DOHH2 (cell line): ENCODE results near the gene ELP4.

Source experiments
- H3F3A ChIP-seq: fragments of 200-600 bp; sonication (generic), shearing (Covaris generic); 2 replicates; pipeline ENCODE4 v1.6.0; 2016; ENCODE audit warnings: antibody characterized with exemption, mild to moderate bottlenecking; ENCODE audit not compliant: control insufficient read depth, insufficient read depth
- H3K27ac ChIP-seq: fragments of 200-600 bp; sonication (generic); 2 replicates; pipeline ENCODE4 v1.5.1; 2014; ENCODE audit warnings: low read depth, mild to moderate bottlenecking, low read length, moderate library complexity
- H3K27me3 ChIP-seq: fragments of 200-600 bp; sonication (generic); 2 replicates; pipeline ENCODE4 v1.6.1; 2014; ENCODE audit warnings: mild to moderate bottlenecking, low read length, mixed read lengths; ENCODE audit not compliant: control insufficient read depth
- H3K36me3 ChIP-seq: fragments of 200-600 bp; sonication (generic); 2 replicates; pipeline ENCODE4 v1.6.1; 2014; ENCODE audit warnings: mild to moderate bottlenecking, low read length, moderate library complexity, mixed read lengths; ENCODE audit not compliant: control insufficient read depth
- H3K4me1 ChIP-seq: fragments of 200-600 bp; sonication (generic); 2 replicates; pipeline ENCODE4 v1.6.1; 2014; ENCODE audit warnings: mild to moderate bottlenecking, low read length, mixed read lengths; ENCODE audit not compliant: control insufficient read depth
- H3K4me2 ChIP-seq: fragments of 200-600 bp; sonication (generic); 2 replicates; pipeline ENCODE4 v1.6.0; 2014; ENCODE audit warnings: mild to moderate bottlenecking, low read length, moderate library complexity
- H3K4me3 ChIP-seq: fragments of 200-600 bp; sonication (generic); 2 replicates; pipeline ENCODE4 v1.5.1; 2014; ENCODE audit warnings: mild to moderate bottlenecking, low read length, mixed read lengths
- H3K79me2 ChIP-seq: fragments of 200-600 bp; sonication (generic); 2 replicates; pipeline ENCODE4 v1.6.1; 2014; ENCODE audit warnings: mild to moderate bottlenecking, low read length, mixed read lengths; ENCODE audit not compliant: control insufficient read depth
- H3K9me2 ChIP-seq: fragments of 200-600 bp; sonication (generic); replicated peaks from 2 replicates; pipeline ENCODE4 v1.6.1; 2014; ENCODE audit warnings: mild to moderate bottlenecking, low read length, mixed read lengths; ENCODE audit not compliant: control insufficient read depth
- H3K9me3 ChIP-seq: fragments of 200-600 bp; sonication (generic); 2 replicates; pipeline ENCODE4 v1.6.1; 2014; ENCODE audit warnings: antibody characterized with exemption, low read length, mixed read lengths; ENCODE audit not compliant: control insufficient read depth, insufficient read depth
- H4K20me1 ChIP-seq: fragments of 200-600 bp; sonication (generic); 2 replicates; pipeline ENCODE4 v1.6.0; 2014; ENCODE audit warnings: low read depth, mild to moderate bottlenecking, antibody characterized with exemption, low read length, moderate library complexity; ENCODE audit not compliant: control insufficient read depth, insufficient read depth
- CTCF ChIP-seq: fragments of 200-600 bp; sonication (generic); IDR thresholded peaks from one replicate; pipeline ENCODE4 v1.5.1; 2014; ENCODE audit warnings: antibody characterized with exemption, mild to moderate bottlenecking, low read depth, low read length; ENCODE audit not compliant: poor library complexity, severe bottlenecking
- EZH2phosphoT487 ChIP-seq: fragments of 200-600 bp; sonication (generic); IDR thresholded peaks from 2 replicates; pipeline ENCODE4 v1.6.1; 2017; ENCODE audit warnings: borderline replicate concordance, mild to moderate bottlenecking, antibody characterized with exemption, low read length, moderate library complexity, mixed read lengths

Gene ELP4

DNA sequence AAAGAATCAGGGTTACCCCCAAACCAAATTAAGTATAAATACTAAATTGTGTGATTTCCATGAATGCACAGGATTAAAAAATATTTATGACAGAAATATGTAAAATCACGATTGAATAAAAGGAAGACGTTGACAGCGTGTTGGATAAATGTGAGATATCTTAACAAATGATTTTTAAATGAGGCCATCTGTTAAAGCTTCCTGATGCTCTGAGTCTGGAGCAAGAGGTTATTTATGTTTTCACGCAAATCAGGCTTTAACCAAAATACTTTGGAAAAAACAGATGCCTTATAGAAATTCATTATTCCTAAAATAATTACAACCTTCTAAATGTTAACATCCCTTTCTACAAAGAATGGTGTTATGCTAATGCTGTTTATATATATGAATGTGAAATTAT is 178.3 kb downstream of the ELP4 start:
- H4K20me1 ChIP-seq: no peaks in the 10 kb centered on the region
- H3K9me3 ChIP-seq: no peaks in the 10 kb centered on the region
- no peaks in the 10 kb centered on the region for H3K27me3 ChIP-seq
- H3K79me2 ChIP-seq: no peaks in the 10 kb centered on the region
- no peak overlapping the region for H3K4me3 ChIP-seq
- H3K9me2 ChIP-seq: no peaks in the 10 kb centered on the region
- no peaks in the 10 kb centered on the region for H3K4me1 ChIP-seq
- TF ChIP-seq CTCF: no peak
- no peaks in the 10 kb centered on the region for H3F3A ChIP-seq
- no peak overlapping the region for H3K27ac ChIP-seq
- H3K36me3 ChIP-seq: no peaks in the 10 kb centered on the region
- no peak overlapping the region for H3K4me2 ChIP-seq

DNA sequence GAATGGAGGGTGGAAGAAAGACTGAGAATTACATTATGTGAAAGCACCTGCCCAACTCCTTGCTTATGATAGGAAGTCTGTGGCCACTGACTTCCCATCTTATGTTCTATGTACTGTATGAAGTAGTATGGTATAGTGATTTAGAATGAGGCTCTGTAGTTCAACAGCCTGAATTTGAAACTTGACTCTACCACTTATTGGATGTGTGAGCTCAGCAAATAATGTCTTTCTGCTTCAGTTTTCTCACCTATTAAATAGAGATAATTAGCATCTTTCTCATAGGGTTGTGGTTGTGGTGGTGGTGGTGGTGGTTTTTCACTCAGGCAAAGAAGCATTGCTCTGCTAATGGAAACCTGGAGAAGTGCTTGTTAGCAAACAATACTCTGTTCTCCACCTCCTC is 180.0 kb downstream of the ELP4 start:
- TF ChIP-seq CTCF: no peak
- no peak for TF ChIP-seq EZH2phosphoT487
- Histone ChIP-seq H3K9me2 (no peaks in the 10 kb centered on the region), H3K27ac (no peak overlapping the region), H3F3A (no peaks in the 10 kb centered on the region), H3K36me3 (no peaks in the 10 kb centered on the region), H3K4me3 (no peak overlapping the region), H3K4me1 (no peaks in the 10 kb centered on the region), H3K9me3 (no peaks in the 10 kb centered on the region), H3K27me3 (no peaks in the 10 kb centered on the region), H4K20me1 (no peaks in the 10 kb centered on the region), H3K79me2 (no peaks in the 10 kb centered on the region), H3K4me2 (no peak overlapping the region)

- no peaks in the 10 kb centered on the region for H3K79me2 ChIP-seq
- no peaks in the 10 kb centered on the region for H3K9me3 ChIP-seq
- H3K27me3 ChIP-seq: no peaks in the 10 kb centered on the region
- H3K4me3 ChIP-seq: no peak overlapping the region
- no peaks in the 10 kb centered on the region for H3F3A ChIP-seq
- H3K4me2 ChIP-seq: no peak overlapping the region
- H4K20me1 ChIP-seq: no peaks in the 10 kb centered on the region
- no peaks in the 10 kb centered on the region for H3K36me3 ChIP-seq
- H3K27ac ChIP-seq: no peak overlapping the region
- no peaks in the 10 kb centered on the region for H3K4me1 ChIP-seq
- H3K9me2 ChIP-seq: no peaks in the 10 kb centered on the region
- TF ChIP-seq CTCF: no peak
- no peak for TF ChIP-seq EZH2phosphoT487
These were observed 180.5 kb downstream of the ELP4 start for GRCh38 chr11:31690041-31690440.

- Histone ChIP-seq H3K79me2 (no peaks in the 10 kb centered on the region), H3K27me3 (no peaks in the 10 kb centered on the region), H3K9me3 (no peaks in the 10 kb centered on the region), H3K4me3 (no peak overlapping the region), H3K36me3 (no peaks in the 10 kb centered on the region), H3F3A (no peaks in the 10 kb centered on the region), H3K4me1 (no peaks in the 10 kb centered on the region), H3K9me2 (no peaks in the 10 kb centered on the region), H4K20me1 (no peaks in the 10 kb centered on the region), H3K27ac (no peak overlapping the region), H3K4me2 (no peak overlapping the region)
- TF ChIP-seq CTCF (no peak), EZH2phosphoT487 (no peak)
These were observed 180.9 kb downstream of the ELP4 start for GRCh38 chr11:31690516-31690915.
